ENCODE measurements around the gene JMJD6.
"Not testable (repeated sequence)": the region's sequence is repeated elsewhere in the genome, so short reads cannot be mapped to it uniquely, and the experiment has no call there.

The JMJD6 gene

DNA sequence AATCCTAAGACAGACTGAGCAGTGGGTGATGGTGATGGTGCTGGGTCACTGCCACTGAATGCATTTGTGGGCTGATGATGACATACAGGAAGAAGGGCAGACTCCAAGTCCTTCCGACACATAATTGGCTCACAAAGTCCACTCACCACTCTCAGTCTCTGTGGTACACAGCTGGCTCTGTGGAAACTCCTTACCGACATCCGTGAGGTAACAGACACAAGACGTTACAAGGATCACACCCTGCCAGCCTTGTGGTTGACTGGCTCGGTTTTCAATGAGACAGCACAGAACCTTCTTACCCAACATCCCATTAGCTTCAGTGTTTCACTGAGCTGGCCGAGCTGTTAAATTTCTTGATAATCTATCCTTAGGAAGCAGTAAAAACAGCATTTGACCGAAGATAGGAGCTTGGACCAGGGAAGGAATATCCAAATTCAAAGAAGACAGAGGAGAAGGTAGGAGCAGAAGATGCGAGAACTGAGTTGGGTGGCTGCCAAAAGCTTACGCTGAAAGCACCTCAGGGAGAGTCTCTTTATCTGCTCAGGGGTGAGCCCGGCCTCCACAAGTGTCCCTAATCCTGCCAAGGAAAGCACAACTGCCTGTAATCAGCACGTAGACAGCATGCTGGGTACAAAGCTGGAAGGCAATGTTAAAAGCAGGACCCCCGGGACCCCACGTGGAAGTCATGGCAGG, 10.1 kb downstream of the JMJD6 start:
- no peak for DNase-seq

DNA sequence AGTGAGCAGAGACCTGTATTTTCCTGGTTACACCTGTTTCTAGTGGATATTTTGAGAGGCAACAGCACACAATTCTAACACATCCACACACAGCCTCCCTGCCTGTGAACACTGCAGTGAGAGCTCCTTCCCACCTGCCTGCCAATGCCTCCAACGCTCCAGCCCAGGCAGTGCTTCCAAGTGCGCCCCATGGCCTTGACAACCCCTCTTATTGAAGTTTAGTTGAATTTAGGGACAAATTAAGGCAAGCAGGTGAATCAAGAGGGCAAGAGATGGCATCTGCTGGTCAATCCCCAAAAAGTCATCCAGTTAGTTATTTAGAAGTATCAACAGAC, 10.9 kb downstream of the JMJD6 start:
- DNase-seq: no peak

DNA sequence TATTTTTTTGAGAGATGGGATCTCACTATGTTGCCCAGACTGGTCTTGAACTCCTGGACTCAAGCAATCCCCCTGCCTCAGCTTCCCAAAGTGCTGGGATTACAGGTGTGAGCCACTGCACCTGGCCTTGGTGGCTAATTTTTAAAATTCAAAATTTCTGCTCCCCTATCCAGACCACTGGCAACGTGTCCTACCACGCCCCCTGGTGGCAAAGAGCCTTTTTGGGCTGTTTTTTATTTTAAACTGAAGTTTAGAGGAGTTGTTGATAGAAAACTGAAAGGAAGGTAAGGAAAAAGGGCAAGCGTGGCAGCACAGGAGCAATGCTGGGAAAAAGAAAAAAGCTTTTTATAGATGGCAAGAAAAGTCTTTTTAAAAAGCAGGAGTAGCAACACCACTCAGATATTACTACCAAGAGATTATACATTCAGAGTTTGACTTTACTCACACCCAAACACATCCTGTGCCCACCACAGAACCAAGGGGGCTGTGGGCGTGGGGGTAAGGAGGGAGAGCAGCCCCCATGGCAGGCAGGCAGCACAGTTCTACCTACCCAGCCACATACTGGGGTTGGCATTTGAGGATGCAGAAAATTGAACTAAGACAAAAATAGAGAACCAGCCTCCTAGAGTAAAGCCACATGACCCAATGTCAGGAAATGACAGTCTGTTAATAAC, 11.4 kb downstream of the JMJD6 start:
- DNase-seq: peak; percentile 12 to 13

DNA sequence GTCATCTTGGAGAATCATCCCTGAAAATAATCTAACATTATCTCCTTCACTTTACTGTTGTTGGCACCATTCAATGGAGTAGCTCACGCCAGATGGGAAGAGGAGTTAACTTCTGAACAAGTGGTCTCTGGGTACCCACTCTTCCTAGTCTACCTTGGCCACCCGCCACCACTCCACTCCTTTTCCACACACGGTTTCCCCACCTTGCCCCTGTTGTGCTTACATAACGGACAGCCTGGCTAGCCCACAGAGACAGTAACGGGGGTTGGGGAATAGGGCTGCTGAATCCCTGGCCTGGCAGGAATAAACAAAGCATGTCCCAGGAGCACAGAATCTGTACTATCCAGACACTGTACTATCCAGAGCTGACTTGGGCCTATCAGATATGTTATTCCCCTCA, 12.1 kb downstream of the JMJD6 start:
- DNase-seq: no peak

DNA sequence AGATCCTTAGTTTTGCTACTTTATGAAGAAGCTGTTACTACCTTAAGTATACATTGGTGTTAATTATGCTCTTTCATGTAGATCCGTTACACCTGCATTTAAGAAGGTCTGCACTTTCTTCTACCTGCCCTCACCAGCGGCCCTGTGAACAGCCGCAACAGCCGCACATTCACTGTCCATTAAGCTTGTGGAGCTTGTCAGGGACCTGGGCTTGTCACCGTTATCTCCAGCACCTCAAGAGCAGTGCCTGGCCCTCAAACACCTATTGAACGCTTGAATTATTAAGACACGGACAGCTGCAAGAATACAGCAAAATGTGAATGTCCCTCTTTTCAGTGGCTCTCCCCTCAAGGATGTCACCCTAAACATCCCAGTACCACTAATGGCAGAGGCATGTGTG, 12.6 kb downstream of the JMJD6 start:
- no peak for DNase-seq

DNA sequence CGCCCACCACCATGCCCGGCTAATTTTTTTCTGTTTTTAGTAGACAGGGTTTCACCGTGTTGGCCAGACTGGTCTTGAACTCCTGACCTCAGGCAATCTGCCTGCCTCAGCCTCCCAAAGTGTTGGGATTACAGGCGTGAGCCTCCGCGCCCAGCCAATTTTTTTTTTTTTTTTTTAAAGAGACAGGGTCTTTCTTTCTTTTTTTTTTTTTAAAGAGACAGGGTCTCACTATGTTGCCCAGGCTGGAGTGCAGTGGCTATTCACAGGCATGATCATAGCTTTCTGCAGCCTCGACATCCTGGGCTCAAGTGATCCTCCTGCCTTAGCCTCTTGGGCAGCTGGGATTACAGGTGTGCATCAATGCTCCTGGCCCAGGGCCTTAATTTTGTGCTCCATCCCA, 14.1 kb downstream of the JMJD6 start:
- not testable (repeated sequence) for DNase-seq

DNA sequence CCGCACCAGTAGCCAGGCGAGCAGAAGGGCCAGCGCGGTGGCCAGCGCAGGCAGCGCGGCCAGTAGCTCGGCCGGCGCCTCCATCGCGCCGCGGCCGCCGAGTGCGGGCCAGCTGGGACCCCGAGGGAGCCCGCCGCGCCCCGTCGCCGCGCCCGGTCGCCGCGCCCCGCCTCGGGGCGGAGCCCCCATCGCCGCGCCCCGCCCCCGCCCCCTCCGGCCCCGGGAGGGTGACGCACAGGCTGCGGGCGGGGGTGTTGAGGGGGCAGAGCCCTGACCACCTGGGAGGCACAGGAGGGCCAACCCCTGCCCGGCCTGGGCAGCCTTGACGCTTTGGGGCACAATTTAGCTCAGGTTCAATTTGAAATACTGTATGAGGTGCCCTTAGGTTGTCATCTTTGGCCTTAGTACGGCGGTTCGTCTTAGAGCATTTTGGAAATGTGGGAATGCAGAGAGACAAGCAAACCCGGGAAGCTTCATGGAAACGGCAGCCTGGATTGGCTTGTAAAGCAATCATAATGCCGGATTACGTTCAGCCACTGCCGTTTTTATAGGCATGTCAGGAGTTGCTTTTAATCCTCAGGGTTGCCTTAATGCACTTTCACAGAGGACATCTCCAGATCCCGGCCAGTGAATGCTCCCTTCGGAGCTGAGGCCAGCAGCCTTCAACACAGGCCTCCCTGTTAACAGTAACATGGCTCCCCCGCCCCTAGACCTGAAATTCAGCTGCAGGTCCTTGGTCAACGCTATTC, 15.4 kb downstream of the JMJD6 start, which contains the start of gene MXRA7:
Gene MXRA7 (minus strand): TSS at position 103 of the 749 bp plus-strand sequence. CDS start 19 bp downstream, at position 84.
- DNase-seq: peak; percentile 24 to 25

DNA sequence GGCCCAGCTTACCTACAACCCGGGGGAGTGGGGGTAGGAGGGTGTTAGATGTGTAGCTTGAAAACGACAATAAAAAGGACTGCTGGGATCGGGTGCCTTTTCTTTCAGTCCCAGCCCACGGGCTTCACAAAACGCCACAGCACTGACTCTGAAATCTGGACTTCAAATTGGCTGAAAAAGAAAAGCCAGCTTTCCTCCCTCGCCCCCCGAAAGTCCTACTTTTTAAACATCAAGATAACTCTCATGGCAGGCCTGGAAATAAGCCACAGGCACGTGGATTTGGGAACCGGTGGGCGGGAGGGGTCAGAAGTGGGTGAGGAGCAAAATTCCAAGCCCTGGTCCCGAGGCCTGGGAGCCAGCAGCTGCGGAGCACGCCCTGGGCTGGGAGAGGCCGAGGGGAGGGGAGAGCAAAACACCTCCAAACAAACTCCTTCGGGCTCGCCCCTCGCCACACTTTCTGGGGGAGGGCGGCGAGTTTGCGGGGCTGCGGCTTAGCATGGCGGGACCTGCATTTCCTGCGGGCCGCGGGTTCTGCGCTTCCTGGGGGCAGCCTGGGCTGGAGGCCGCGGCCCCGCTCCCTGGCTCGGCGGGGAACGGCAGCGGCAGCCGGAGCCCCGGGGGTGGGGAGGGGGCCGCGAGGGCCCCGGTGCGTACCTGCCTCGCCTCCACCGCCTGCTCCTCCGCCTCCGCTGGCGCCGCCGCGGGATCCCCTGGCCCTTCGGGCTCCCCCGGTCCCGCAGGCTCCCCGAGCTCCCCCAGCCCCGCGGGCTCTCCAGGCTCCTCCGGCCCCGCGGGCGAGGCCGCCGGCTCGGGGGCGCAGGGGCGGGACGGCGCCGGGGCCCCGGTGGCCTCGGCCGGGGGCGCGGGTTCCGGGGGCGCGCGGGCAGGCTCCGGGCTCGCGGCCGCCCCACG, 16.2 kb downstream of the JMJD6 start:
- DNase-seq: peak in 1 of 2 experiments; percentile 9

DNA sequence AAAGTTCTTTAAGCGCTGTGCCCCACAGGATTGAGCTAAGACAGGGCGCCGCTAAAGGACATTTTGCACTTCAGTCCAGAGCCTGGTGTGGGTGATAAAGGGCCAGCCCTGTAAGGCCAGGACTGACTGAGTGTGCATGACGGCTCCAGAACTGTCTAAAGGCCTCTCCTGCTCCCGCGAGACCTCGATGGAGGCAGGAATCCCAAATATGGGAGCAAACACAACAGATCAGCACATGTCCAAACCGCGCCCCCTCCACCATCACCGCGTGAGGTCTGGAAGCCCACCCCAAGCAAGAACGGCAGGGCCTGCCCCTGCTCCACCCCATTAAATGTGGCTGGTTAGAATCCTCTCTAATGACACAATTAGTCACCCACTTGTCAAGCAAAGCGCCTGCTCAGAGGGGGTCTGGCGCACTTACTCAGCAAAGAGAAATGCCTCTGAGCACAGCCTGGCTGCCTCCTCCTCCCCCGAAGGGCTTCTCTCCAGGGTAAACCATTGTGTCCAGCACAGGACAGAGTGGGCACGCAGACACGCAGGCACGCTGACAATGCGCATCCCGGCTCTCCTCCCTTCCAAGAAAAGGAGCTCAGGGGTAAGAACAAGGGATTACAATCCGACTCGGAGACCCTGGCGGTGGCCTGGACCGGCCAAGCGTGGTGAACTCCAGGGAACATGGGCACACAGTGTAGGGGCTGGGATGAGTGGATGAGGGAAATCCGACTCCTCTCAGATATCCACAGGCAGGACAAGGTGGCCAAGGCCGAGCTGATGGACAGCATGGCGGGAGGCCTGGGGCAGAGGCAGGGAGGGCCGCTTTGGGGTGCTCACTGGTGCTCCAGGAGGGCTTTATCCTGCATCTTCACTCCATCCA, 17.1 kb downstream of the JMJD6 start:
- peak in 1 of 2 experiments; percentile 23 for DNase-seq

DNA sequence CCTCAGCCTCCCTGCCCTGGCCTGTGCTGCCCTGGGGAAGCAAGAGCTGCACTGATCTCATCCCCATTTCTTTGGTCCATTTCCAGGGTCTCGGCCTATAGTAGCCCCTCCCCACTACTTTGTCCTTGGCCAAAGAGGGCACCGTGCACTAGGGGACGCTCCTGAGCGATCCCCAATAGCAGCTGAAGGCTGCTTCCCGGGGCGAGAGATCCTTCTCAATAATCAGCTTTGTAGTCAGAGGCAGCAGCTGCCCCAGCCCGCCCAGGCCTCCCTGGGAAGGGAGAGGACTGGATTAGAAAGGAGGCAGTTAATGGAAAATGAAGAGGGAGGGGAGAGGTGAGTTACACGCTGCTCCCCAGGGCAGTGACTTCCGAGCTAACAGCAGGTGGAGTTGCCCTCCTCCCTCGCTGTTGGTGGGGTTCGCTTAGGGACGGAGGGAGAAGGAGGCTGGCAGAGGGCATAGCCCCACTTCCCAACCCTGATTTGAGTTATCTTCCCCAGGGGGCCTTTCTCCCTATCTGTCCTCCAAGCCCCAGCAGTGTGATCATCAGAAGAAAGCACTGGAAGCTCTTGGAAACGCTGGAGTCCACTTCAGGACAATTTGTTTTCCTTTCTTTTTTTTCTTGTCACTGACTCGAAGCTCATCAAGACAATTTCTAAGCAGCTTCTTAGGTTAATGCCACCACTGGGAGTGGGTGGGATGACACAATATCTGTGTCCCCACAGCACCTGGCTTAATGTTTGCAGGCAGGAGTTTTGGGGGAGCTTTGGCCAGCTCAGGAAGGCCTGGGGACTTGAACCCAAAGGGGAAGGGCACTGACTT, 18.2 kb downstream of the JMJD6 start:
- peak in 1 of 2 experiments; percentile 37 for DNase-seq

DNA sequence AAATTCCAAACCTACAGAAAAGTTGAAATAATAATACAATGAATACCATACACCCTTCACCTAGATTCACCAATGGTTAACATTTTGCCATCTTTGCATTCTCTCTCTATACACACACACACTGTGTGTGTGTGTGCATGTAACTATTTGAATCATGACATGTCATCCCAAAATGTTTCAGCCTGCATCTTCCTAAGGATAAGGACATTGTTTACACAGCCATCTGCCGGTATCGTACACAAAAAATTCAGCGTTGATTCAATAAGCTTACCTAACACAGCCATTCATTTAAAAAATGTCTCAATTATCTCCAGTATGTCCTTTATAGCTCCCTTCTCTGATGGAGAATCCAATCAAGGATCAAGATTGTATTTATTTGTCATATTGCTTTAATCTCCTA, 19.6 kb downstream of the JMJD6 start:
- DNase-seq: no peak

DNA sequence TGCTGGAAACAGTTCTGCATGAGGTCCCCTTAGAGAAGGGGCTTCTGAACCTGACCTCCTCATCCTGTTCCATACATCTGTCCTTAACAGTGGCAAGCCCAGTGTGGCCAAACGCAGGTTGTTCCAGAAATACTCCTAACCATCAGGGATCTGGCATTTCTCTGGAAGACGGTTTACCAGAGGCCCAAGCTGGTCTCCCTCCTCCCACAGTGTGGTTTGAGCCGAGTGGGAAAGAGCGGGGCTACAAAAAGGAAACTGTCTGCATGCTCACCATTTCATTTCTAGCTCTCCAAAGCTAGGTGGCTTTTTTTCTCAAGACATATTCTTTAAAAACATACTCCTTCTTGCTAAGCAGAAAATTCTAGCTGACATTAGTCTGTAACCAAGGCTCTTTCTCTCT, 21.6 kb downstream of the JMJD6 start:
- DNase-seq: no peak

DNA sequence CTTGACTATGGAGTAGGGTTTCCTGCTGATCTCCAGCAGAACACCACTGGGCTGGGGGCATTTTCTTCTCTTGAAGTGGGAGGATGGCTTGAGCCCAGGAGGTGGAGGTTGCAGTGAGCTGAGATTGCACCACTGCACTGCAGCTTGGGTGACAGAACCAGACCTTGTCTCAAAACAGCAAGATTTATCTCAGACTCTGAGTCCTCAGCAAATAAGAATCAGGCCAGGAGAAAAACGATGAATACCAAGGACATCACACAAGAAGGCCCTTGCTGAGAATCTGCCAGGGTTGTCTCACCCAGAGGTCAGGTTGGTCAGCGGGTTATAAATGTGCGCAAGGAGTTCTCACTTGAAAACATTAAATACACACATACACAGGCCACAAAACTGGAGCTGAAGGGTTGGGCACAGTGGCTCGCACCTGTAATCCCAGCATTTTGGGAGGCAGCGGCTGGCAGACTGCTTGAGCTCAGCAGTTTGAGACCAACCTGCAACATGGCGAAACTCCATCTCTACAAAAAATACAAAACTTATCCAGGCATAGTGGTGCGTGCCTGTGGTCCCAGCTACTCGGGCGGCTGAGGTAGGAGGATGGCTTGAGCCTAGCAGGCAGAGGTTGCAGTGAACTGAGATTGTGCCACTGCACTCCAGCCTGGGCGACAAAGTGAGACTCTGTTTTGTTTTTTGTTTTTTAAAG, 23.3 kb downstream of the JMJD6 start:
- DNase-seq: no peak

DNA sequence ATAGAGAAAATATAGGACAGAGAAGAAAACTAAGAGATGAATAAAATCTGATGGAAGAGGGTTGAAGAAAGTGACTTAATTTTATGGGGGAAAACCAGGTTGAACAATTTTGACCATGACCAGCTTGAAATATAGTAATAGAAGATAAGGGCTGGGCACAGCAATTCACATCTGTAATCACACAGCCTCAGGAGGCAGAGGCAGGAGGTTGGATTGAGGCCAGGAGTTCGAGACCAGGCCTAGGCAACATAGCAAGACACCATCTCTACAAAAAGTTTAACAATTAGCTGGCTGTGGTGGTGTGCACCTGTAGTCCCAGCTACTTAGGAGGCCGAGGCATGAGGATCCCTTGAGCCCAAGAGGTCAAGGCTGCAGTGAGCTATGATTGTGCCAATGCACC, 24.3 kb downstream of the JMJD6 start:
- DNase-seq: no peak

DNA sequence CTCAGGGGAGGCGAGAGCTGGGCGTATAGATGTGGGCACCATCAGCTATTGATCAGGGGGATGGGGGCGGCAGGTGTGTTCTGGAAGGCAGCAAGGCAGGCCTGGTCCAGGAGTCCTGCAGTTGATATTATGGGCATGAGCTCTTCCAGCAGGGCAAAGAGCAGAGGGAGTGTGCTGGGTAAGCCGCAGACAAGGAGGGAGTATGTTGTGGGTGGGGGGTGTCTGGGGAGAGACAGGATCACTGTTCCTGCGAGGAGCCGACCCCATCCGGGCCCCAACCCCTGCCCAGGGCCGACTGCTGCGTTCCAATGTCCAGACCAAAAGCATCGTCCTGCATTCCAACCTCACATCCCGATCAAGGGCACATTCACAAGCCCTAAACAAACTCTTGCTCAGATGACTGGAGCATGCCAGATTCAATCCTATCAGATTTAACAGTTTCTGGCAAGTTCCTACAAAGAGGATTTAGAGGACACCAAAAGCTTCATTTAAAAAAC, 24.9 kb downstream of the JMJD6 start:
- DNase-seq: no peak

DNA sequence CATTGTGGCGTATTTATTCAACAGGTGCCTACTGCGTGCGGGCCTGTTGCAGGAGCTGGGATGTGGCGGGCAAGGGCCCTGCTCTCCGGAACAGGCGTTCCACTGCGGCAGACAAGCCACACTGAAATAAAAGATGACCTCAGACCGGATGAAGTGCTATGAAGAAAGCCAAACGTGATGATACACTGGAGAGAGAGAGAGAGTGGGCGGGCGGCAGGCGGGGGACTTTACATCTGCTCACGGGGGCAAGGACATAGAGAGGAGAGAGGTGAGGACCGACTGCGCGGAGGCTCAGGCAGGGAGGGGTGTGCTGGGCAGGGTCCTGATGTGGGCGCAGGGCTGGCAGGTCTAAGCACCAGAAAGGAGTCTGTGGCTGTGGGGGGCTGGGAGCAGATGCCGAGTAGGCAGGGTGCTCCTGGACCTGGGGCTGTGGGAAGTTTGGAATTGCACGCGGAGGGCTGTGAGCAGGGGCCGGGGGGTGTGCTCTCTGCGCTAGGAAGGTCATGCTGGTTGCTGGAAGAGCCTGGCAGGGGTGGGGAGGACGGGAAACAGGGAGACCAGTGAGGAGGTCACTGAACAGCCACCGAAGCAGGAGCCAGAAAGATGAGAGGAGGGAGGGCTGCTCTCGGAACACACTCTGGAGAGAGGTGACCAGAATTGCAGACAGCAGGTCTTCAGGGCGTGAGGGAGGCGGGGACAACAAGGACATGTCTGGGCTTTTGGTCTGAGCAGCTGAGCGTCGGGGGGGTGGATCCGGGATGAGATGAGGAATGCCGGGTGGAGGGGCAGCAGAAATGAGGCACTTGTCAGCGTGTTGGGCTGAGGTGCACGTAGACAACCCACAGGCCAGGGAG, 25.6 kb downstream of the JMJD6 start:
- peak; percentile 29 to 80 for DNase-seq

DNA sequence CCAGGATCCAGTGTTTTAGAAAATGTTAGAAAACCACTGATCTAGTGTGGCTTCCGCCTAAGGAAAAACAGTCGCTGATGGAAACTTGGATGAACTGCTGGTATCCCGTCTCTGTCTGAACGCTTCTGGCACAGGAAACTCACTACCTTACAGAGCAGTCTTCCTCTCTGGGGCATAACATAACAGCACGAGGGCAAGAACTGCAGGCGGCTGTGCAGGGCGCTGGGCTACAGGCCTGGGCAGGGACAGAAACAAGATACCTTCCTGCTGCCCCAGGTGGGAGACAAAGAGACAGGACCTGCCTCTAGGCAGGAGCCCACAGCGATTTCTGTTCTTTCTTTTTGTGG, 26.2 kb downstream of the JMJD6 start:
- DNase-seq: no peak

DNA sequence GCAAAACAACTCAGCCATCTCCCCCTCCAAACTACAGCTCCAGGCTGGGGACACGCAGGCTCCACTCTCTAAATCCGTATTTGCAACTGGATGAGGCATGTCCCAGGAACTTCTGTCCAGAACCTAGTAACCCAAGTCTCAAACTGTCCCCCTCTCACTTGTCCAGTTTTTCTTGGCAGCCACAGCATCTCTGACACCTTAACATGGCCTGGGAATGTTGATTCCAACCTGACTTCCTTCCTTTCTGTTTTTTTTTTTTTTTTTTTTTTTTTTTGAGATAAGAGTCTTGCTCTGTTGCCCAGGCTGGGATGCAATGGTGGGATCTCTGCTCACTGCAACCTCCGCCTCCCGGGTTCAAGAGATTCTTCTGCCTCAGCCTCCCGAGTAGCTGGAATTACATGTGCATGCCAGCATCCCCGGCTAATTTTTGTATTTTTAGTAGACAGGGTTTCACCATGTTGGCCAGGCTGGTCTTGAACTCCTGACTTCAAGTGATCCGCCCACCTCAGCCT, 27.9 kb downstream of the JMJD6 start:
- not testable (repeated sequence) for DNase-seq
